H54 (cell line): ENCODE measurements around the gene SERPINB6.
"Not testable (repeated sequence)": the region's sequence is repeated elsewhere in the genome, so short reads cannot be mapped to it uniquely, and the experiment has no call there.

ENCODE experiments used
- DNase-seq: peaks from one replicate; pipeline ENCODE4 v3.0.0; 2011; ENCODE audit warnings: low spot score, mixed read lengths; ENCODE audit not compliant: insufficient read length
- FAIRE-seq: peaks from 3 replicates; lab custom pipeline; 2011; peaks lifted over from hg19 to GRCh38; lab: Jason Lieb, UNC
- POLR2A ChIP-seq: IDR thresholded peaks from 2 replicates; pipeline ENCODE4 v1.6.1; 2011; ENCODE audit warnings: low read depth, mild to moderate bottlenecking, low read length

The SERPINB6 gene

DNA sequence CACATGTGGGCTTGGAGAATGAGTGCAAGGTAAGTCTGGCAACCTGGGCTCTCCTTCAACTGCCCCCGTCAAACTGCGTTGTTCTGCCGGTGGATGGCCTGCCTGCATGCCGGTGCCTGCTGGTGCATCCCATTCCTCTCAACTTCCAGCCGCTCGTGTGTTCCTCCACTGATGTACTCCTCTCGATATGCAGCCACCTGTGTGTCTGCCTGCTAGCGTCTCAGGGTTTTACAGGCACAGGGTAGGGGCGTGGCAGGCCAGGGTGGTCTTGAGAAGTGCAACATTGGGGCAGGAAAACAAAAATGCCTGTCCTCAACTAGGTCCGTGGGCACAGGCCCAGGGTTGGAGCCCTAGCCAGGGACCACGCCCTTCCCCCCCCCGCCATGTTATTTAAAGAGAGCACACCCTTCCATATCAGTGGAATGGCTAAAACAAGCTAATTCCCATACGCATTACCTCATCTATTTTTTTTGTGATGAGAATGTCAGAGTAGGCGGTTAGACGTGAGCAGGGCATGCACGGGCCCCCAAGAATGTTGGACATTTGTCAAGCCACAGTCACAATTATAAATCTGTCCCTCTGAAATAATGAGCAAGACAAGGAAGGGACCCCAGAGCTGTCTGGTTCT, 33.2 kb downstream of the SERPINB6 start:
- no peak for TF ChIP-seq POLR2A
- FAIRE-seq, result no peak
- DNase-seq, result no peak

DNA sequence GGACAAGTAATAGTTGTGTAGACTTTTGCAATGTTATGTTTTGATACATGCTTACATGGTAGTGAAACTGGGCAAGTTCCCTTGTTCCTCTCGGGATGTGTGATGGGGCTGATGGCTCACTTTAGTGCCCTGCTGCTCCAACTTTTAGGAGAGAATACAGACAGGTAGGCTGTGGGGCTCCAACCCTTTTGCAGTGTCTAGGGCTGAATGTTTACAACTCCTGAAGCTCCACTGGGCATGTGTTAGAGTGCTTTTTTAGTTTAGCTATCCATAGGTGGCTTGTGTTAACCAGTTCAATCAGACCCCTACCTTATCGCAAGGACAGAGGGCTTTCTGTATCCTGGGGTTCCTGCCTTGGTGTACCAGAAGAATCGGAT, 33.8 kb downstream of the SERPINB6 start:
- FAIRE-seq (no peak), DNase-seq (no peak)
- TF ChIP-seq POLR2A, result no peak

DNA sequence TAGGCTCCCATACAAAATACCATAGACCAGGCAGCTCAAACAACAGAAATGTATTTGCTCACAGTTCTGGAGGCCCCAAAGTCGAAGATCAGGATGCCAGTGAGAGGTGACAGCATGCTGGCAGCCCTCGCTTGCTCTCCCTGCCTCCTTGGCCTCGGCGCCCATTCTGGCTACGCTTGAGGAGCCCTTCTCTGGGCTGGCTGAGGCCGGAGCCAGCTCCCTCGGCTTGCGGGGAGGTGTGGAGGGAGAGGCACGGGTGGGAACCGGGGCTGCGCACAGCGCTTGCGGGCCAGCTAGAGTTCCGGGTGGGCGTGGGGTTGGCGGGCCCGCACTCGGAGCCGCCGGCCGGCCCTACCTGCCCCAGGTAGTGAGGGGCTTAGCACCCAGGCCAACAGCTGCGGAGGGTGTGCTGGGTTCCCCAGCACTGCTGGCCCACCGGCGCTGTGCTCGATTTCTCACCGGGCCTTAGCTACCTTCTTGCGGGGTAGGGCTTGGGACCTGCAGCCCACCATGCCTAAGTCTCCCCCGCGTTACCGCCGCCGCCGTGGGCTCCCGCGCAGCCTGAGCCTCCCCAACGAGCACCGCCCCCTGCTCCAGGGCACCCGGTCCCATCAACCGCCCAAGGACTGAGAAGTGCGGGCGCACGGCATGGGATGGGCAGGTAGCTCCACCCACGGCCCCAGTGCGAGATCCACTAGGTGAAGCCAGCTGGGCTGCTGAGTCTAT, 35.6 kb downstream of the SERPINB6 start:
- DNase-seq, result no peak
- no peak for FAIRE-seq
- TF ChIP-seq POLR2A, result no peak

DNA sequence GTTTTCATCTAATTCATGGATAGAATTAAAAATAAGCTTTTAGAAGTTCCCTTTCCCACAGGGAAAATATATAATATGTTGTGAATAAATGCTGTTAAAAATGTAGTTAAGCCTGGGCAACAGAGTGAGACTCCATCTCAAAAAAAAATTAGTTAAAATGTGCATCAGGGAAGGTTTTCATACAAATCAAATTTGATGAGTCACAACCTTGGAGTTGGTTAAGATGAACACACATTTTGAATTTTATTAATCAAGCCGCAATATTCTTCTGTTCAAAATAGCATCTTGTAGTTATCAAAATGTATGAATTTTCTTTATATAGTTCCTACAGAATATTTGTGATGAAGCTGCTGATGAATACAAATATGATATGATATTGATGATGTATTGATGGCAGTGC, 37.3 kb downstream of the SERPINB6 start:
- DNase-seq (no peak), FAIRE-seq (no peak)
- TF ChIP-seq POLR2A, result no peak

DNA sequence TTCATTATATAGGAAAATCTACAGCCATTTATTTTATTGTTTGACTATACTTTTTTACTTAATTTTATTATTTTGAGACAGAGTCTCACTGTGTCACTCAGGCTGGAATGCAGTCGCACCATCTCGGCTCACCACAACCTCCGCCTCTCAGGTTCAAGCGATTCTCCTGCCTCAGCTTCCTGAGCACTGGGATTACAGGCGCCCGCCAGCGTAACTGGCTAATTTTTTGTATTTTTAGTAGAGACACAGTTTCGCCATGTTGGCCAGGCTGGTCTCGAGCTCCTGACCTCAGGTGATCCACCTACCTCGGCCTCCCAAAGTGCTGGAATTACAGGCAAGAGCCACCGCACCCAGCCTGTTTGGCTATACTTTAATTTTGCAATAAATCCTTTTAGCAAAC, 38.5 kb downstream of the SERPINB6 start:
- not testable (repeated sequence) for FAIRE-seq, DNase-seq

DNA sequence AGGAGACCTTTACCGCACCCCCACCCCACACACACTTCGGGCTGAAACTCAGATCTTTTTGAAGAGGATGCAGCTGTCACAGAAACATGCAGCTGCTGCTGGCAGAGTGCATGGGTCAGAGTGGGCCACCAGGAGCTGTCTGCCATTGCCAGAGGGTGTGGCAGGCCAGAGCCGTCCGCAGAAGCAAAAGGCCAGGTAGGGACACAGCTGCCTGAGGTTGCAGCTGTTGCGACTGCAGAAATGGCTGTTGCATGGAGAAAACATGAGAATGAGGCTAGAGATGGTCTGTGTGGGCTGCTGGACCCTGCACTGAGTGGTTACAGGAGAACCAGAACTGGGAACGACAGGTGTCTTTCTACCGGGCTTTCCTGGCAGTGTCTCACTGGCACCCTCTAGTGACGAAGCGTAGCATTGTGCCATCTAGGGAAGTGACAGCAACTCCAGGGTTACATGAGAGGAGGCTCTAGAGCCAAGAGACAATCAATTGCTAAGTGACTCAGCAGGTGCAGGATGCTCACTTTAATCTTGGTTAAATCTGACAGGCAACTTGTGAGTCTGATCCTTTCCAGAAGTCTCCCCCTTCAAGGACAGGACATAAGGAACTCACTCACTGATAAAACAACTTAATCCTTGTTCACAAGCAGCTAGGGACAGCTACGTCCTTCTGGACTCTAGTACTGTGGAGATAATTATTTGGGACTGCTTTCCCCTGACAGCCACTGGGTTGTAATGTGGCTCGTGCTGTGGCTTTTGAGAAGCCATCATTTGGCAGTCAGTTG, 39.2 kb downstream of the SERPINB6 start:
- TF ChIP-seq POLR2A, result no peak
- peak; percentile 95 for FAIRE-seq
- peak; percentile 88 for DNase-seq

DNA sequence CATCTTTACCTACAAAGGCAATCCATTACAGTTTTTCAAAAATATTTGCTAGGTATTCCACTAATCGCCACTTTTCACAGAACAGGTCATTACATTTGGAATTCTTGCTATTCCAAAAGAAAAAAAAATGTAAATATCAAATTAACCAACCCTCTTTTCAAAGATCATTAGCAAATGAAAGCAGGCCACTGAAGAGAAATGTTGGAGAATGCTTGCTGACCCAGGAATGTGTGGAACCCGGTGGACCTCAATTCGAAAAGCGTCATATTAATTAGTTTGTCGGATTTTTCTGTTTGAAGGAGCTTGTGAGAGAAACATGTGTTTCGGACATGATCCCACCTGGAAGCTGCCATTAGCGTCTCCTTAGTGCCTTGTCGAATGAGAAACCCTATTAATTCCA, 40.3 kb downstream of the SERPINB6 start:
- no peak for TF ChIP-seq POLR2A
- FAIRE-seq (no peak), DNase-seq (no peak)

DNA sequence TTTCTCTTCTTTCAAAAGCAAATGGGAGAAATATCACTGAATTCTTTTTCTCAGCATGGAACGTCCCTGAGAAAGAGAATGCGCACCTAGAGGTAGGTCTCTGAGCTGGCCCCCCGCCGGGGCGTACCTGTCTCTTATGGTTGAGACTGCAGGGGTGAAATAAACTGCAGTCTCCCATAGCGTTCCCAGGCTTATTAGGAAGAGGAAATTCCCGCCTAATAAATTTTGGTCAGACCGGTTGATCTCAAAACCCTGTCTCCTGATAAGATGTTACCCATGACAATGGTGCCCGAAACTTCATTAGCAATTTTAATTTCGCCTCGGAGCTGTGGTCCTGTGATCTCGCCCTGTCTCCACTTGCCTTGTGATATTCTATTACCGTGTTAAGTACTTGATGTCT, 43.4 kb downstream of the SERPINB6 start:
- not testable (repeated sequence) for FAIRE-seq, DNase-seq

DNA sequence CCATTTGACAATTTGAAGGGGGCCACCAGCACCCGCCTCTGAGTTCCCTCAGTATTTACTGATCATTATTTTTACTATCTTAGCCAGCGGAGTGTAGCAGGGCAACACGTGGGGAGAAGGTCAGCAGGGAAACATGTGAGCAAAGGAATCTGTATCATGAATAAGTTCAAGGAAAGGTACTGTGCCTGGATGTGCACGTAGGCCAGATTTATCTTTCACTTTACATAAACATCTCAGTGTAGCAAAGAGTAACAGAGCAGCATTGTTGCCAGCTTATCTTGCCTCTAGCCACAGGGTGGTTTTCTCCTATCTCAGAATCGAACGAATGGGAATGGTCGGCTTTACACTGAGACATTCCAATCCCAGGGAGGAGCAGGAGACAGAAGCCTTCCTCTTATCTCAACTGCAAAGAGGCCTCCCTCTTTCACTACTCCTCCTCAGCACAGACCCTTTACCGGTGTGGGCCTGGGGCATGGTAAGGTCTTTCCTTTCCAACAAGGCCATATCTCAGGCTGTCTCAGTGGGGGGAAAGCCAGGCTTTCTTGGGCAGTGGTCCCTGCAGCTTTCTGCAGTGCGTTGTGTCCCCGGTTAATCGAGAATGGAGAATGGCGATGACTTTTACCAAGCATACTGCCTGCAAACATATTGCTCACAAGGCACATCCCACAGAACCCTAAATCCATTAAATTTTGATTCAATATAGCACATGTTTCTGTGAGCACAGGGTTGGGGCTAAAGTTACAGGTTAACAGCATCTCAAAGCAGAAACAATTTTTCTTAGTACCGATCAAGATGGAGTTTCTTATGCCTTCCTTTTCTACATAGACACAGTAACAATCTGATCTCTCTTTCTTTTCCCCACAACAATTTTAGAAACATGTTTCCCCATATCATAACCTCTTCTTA, 45.3 kb downstream of the SERPINB6 start:
- not testable (repeated sequence) for FAIRE-seq, DNase-seq

DNA sequence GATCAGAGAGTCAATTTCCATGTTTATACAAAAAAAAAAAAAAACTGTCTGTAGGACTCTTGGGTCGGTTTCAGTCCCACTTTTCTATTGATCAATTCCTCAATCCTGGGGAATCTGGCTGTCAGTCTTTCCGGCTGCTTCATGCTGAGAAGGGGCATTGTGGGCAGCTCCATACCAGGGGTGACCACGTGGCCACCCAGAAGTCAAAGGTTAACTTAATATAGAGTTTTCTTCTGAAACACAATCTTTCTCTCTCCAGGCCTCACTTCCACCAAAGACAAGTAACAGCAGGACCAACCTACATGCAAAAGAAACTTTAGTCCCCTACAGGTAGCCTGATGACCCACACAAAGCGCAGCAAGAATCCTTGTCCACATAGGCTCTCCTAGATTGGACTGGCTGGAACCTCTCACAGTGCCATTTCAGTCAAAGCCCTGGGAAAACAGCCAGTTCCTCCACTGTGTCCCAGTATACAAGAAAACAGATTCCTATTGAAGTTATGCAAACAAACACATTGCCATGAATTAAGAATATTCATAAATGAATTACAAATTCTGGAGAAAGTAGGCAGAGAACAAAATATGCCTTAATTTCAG, 49.7 kb downstream of the SERPINB6 start:
- FAIRE-seq (no peak), DNase-seq (no peak)
- no peak for TF ChIP-seq POLR2A

DNA sequence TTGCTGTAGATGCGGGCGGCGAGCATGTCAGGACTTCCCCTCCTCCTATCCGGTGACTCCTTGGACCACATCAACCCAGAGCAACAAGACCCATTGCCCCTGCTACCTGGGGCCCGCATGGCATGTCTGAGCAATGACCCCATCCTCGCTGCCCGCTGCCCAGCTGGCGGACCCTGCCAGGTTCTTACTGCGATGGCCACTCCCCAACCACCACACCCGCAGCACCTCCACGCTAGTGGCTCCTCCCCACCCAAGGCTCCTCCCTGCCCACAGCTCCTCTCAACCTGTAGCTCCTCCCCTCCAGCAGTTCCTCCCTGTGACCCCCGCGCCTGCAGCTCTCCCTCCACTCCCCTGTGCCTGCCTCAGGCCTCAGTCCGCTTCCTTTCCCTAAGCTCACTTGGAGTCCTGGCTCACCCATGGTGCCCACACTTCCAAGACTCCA, 50.7 kb downstream of the SERPINB6 start:
- FAIRE-seq, result no peak
- no peak for TF ChIP-seq POLR2A
- no peak for DNase-seq

DNA sequence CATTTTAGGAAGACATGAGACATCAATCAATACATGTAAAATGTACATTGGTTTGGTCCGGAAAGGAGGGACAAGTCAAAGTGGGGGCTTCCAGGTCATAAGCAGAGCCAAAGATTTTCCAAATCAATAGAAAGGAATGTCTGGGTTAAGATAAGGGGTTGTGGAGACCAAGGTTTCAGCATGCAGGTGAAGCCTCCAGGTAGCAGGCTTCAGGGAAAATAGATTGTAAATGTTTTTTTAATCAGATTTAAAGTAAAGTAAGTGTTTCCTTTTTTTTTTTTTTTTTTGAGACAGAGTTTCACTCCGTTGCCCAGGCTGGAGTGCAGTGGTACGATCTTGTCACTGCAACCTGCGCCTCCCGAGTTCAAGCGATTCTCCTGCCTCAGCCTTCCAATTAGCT, 51.5 kb downstream of the SERPINB6 start:
- no peak for DNase-seq
- no peak for TF ChIP-seq POLR2A
- no peak for FAIRE-seq

DNA sequence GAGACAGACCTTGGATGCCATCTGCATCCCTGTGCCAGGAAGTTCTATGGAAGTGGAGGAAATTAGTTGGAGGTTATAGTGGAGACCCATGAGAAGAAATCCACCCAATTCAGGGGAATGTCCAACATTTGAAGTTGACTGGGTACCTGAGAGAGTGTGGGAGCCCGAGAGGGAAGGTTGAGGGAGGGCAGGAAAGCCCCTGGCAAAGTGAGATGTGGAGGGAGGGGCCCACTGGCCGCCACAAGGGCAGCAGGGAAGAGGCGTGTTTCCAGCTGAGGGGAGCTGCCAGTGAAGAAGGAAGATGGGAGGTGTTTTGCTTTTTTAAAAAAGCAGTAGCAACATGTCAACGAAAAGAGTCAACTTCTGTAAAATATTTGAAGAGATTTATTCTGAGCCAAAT, 52.0 kb downstream of the SERPINB6 start:
- FAIRE-seq, result no peak

More for the DNA sequence above, 52.0 kb downstream of the SERPINB6 start:
- no peak for DNase-seq
- TF ChIP-seq POLR2A, result no peak
